ENCODE data around the gene PTPN9.
"Not testable (repeated sequence)": the region's sequence is repeated elsewhere in the genome, so short reads cannot be mapped to it uniquely, and the experiment has no call there.

Gene PTPN9

GRCh38 chr15:75451674-75452363, 127.3 kb downstream of the PTPN9 start, which contains the start of gene SIN3A:
Gene SIN3A, minus strand, starts transcription at chr15:75451690. Its CDS starts 21,315 bp downstream, at chr15:75430375.
- DNase-seq: peak; percentile 100

DNA sequence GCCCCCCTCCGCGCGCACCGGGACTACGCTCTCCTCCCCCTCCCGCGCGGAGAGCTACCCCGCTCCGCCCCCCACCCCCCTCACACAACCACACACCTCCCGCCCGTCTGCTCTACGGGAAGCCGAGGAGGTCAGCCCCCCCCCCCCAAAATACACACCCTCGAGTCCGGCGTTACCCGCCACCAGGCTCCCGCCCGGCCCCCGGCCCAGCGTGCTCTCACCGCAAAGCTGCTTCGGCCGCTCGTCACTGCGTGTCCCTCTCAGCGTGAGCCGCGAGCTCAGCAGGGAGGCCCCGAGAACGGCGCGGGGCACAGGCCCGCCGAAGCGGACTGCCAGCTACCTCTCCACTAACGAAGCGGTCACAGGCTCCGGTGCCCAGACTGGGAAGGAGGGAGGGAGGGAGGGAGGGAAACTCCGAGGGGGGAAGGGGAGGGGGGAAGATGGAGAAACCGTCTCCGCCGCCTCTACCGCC, 127.9 kb downstream of the PTPN9 start:
- no peak for DNase-seq

GRCh38 chr15:75450307-75451201, 128.6 kb downstream of the PTPN9 start:
- peak; percentile 97 for DNase-seq

DNA sequence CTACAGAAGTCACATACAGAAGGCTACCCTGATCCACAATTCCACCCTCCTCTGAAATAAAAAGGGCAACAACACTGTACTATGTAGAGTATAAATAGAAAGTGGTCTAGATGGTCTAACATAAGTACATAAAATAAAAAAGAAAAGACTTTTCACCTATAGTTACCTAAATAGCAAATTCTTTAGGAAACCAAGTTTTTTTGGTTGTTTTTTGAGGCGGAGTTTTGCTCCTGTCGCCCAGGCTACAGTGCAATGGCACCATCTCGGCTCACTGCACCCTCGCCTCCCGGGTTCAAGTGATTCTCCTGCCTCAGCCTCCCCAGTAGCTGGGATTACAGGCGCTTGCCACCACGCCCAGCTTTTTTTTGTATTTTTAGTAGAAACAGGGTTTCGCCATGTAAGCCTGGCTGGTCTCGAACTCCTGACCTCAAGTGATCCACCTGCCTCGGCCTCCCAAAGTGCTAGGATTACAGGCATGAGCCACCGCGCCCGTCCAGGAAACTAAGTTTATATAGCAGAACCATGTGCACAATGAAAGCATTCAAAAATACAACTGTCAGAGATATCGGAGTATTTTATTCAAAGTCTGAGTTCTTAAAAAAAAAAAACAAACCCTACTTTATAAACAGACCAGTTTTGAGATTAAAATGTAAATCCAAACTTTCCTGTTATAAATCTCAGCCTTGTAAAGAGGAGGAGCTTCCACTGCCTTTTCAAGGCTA, 129.4 kb downstream of the PTPN9 start:
- DNase-seq: no peak

DNA sequence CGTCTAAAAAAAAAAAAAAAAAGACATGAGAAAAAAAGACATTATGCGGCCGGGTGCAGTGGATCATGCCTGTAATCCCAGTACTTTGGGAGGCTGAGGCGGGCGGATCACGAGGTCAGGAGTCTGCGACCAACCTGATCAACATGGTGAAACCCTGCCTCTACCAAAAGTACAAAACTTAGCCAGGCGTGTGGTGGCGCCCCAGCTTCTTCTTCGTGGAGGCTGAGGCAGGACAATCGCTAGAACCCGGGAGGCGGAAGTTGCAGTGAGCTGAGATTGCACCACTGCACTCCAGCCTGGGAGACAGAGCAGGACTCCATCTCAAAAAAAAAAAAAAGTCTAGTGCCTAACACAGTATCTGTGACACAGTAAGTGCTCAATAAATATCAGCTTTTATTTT, 130.9 kb downstream of the PTPN9 start:
- not testable (repeated sequence) for DNase-seq

DNA sequence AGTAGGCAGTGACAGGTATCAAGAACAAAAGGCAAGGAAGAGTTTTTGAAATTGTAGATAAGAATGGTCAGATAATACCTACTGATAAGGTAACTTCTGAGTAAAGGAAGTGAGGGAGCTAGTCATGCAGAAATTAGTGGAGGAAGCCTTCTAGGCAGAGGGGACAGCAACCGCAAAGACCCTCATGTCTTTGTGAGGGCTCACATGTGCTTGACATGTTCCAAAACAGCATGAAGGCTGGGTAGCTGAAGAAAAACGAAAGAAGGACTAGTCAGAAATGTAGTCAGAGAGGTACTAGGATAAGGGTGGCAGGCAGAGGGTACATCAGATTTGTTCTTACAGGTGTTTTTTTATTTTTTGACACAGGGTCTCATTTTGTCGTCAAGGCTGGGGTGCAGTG, 133.0 kb downstream of the PTPN9 start:
- DNase-seq: peak; percentile 17

DNA sequence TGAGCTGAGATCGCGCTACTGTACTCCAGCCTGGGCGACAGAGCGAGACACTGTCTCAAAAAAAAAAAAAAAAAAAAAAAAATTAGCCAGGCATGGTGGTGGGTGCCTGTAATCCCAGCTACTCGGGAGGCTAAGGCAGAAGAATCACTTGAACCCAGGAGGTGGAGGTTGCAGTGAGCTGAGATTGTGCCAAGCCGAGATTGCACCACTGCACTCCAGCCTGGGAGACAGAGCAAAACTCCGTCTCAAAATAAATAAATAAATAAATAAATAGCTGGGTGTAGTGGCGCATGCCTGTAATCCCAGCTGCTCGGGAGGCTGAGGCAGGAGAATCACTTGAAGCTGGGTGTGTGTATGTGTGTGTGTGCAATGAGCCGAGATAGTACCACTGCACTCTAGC, 133.8 kb downstream of the PTPN9 start:
- DNase-seq: not testable (repeated sequence)

DNA sequence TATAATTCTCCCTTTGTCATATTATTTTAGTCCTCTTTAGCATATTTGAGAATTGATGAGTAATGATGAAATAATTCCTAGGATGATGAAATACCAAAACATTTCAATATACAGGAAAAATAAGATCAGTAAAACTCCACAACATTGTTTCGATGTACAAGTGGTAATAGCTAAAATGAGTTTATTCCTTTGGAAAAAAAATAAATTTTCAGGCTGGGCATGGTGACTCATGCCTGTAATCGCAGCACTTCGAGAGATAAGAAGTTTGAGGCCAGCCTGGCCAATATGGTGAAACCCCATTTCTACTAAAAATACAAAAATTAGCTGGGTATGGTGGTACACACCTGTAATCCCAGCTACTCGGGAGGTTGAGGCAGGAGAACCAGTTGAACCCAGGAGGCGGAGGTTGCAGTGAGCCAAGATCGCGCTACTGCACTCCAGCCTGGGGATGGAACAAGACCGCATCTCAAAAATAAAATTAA, 135.1 kb downstream of the PTPN9 start:
- not testable (repeated sequence) for DNase-seq

DNA sequence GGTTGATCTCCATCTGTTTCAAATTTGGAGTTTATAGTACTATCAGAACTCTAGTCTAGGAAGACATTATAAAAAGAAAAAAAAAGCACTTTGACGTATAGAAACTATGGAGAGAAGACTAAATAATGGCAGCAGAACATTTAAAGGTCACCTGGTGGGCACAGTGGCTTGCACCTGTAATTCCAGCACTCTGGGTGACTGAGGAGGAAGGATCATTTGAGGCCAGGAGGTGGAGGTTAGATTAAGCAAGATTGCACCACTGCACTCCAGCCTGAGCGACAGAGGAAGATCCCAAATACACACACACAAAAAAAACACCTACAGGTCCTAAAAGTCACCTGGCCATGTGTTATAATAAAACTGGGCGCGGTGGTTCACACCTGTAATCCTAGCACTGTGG, 141.4 kb downstream of the PTPN9 start:
- no peak for DNase-seq

GRCh38 chr15:75436881-75437280, 142.2 kb downstream of the PTPN9 start:
- DNase-seq: no peak

DNA sequence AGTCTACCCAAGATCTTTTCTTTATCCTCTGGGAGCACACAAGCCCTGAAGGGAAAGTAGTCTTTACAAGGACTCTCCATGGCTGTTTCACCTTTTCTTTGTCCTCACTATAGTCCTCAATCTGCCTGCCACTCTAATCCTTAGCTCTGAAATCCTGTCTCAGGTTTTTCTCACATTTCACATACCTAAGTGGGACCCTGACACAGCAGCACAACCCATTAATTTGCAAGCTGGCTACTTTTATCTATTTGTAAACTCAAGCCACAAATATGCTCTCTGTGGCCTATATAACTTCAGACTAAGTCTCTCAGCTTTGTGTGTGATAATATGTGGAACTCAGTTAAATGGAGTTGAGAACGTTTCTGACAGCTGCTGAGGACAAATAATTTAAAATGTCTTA, 147.4 kb downstream of the PTPN9 start:
- DNase-seq: no peak

GRCh38 chr15:75431270-75431669, 147.8 kb downstream of the PTPN9 start:
- no peak for DNase-seq

DNA sequence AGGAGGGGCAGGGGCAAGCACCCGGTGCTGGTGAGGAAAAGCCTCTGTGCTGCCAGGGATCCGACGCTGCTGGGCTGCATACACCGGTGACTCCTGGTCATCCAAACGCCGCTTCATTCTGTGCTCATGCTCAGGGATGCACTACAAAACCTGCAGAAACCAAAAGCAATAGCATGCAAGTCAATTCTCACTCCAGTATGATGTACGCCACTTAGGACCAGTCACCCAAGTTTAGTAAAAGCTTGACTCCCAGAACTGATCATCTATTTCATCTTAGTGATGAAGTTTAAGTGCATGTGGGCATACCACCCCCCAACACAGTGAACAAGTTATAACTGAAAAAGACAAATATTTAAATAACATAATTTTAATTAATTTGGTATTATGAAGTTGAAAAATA, 148.9 kb downstream of the PTPN9 start:
- no peak for DNase-seq

GRCh38 chr15:75428152-75428551, 151.0 kb downstream of the PTPN9 start:
- DNase-seq: no peak

DNA sequence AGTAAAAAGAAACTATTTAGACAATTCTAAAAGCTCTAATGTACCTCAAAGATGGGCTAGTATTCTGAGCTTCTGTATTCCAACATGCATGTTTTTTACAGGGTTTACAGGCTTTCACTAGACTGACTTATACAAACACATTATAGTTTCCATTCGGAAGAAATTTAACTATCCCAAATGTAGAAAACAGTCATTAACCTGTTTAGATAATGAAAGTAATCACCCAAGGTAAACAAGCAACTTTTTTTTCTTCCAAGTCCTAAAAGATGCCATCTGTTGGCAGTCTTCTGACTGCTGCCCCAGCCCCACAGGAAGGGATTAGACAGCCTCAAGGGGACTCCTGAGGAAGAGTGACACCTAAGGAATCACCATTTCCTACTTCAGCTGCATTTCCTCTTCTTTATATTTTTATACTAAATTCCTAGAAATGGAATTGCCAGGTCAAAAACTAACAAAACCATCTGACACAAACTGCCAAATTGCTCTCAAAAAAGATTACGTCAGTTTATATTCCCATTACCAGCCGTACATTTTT, 153.1 kb downstream of the PTPN9 start:
- no peak for DNase-seq

DNA sequence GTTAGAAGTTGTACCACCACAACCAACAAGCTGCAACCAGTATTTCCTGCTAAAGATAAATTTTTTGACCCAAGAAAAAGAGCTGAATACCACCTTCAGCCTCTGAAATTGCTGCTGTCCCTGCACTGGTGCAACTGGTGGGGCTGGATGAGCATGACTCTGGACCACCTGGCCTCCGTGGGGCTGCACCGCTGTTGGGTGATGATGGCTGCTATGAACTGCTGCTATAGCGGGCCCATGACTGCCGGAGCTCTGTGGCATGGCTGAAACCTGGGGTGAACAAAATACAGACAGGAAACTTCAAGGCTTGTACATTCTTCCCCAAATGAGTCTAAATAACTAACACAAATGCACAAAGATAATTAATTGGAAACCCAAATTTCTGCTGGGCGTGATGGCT, 156.6 kb downstream of the PTPN9 start:
- DNase-seq: no peak

DNA sequence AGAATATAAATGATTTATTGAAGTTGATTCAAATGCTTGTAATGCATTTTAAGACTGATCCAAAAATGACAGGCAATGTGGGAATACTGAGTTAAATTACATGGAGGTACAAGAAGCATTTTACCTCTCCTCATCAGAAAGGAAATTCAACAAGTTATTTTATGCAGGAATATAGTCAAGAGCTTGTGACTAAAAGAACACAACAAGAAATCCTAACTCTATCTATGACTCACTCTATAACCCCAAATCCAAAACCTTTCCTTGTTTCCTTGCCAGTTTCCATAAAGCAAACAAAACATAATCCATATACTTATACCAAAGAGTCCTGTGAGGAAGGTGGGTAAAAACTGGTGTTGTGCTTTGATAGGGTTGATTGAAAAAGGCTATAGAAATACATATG, 158.4 kb downstream of the PTPN9 start:
- no peak for DNase-seq

DNA sequence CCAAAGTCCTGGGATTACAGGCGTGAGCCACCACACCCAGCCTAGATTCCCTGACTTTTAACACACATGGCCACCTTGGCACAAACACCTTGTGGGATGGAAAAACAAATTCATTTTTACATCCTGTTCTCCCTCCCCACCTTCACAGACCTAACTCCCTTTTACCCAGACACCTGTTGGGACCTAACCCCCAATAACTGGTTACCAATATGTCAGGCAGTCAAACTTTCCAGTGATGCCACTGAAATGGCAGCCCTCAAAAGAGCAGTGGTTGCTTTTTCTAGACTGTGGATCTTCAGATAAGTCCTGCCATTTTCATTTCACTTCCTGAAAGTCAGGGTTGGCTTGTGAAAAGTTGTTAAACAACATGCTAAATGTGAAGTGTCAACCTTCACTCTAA, 162.5 kb downstream of the PTPN9 start:
- DNase-seq: no peak

All from CD4-positive, alpha-beta T cell treated with Interleukin-10 for 1 hour (primary cell).